Trophoblast cell (in vitro differentiated cells and primary cell): ENCODE data around the gene SANBR.

Source experiments
- DNase-seq, 2 donors: peaks; one replicate each; pipeline ENCODE4 v3.0.0-alpha.2; 2016
- H2AFZ ChIP-seq: 2 replicates; pipeline ENCODE4 v1.6.1; 2013; ENCODE audit warnings: low read length, moderate library complexity, mild to moderate bottlenecking; ENCODE audit not compliant: insufficient read depth, poor library complexity
- H2AK5ac ChIP-seq: 2 replicates; pipeline ENCODE4 v1.6.1; 2013; ENCODE audit warnings: mild to moderate bottlenecking, low read length
- H2BK120ac ChIP-seq: 2 replicates; pipeline ENCODE4 v1.6.1; 2013; ENCODE audit warnings: low read length, mild to moderate bottlenecking, moderate library complexity; ENCODE audit not compliant: insufficient read depth, poor library complexity
- H2BK12ac ChIP-seq: 2 replicates; pipeline ENCODE4 v1.6.1; 2013; ENCODE audit warnings: mild to moderate bottlenecking, low read length, moderate library complexity
- H2BK5ac ChIP-seq: 2 replicates; pipeline ENCODE4 v1.6.1; 2013; ENCODE audit warnings: low read length, low read depth, moderate library complexity, mild to moderate bottlenecking; ENCODE audit not compliant: poor library complexity
- H3K14ac ChIP-seq: 2 replicates; pipeline ENCODE4 v1.6.1; 2013; ENCODE audit warnings: mild to moderate bottlenecking, low read length
- H3K18ac ChIP-seq: 2 replicates; pipeline ENCODE4 v1.6.1; 2013; ENCODE audit warnings: mild to moderate bottlenecking, low read length
- H3K23ac ChIP-seq: 2 replicates; pipeline ENCODE4 v1.6.1; 2013; ENCODE audit warnings: low read length
- H3K27ac ChIP-seq: 2 replicates; pipeline ENCODE4 v1.5.1; 2013; ENCODE audit warnings: low read depth, mild to moderate bottlenecking, inconsistent platforms, low read length, moderate library complexity
- H3K27me3 ChIP-seq: 2 replicates; pipeline ENCODE4 v1.6.1; 2013; ENCODE audit warnings: inconsistent platforms, mild to moderate bottlenecking, low read length, moderate library complexity; ENCODE audit not compliant: insufficient read depth
- H3K36me3 ChIP-seq, 2 experiments: 1 replicate in 1 of 2; 2 replicates in 1 of 2; pipeline ENCODE4 v1.6.1; 2013; ENCODE audit warnings: low read length in 2 of 2, mild to moderate bottlenecking in 2 of 2, moderate library complexity in 1 of 2; ENCODE audit not compliant: insufficient read depth in 2 of 2, control insufficient read depth in 1 of 2
- H3K4ac ChIP-seq: 2 replicates; pipeline ENCODE4 v1.6.1; 2013; ENCODE audit warnings: low read depth, mild to moderate bottlenecking, low read length, moderate library complexity
- H3K4me1 ChIP-seq, 2 experiments: 1 replicate in 1 of 2; 2 replicates in 1 of 2; pipeline ENCODE4 v1.6.1; 2013; ENCODE audit warnings: low read length in 2 of 2, mild to moderate bottlenecking in 2 of 2, moderate library complexity in 1 of 2; ENCODE audit not compliant: insufficient read depth in 2 of 2, control insufficient read depth in 1 of 2
- H3K4me2 ChIP-seq: 2 replicates; pipeline ENCODE4 v1.6.1; 2013; ENCODE audit warnings: inconsistent platforms, mild to moderate bottlenecking, low read length, moderate library complexity
- H3K4me3 ChIP-seq: 2 replicates; pipeline ENCODE4 v1.5.1; 2013; ENCODE audit warnings: mild to moderate bottlenecking, low read depth, low read length, inconsistent platforms
- H3K79me1 ChIP-seq: one replicate; pipeline ENCODE4 v1.6.1; 2013; ENCODE audit warnings: low read length
- H3K79me2 ChIP-seq: 2 replicates; pipeline ENCODE4 v1.6.1; 2013; ENCODE audit warnings: low read length, mild to moderate bottlenecking; ENCODE audit not compliant: control insufficient read depth, insufficient read depth, poor library complexity
- H3K9ac ChIP-seq: 2 replicates; pipeline ENCODE4 v1.6.1; 2013; ENCODE audit warnings: mild to moderate bottlenecking, low read length
- H3K9me3 ChIP-seq: 2 replicates; pipeline ENCODE4 v1.6.1; 2013; ENCODE audit warnings: low read depth, mild to moderate bottlenecking, control low read depth, inconsistent platforms, low read length; ENCODE audit not compliant: insufficient read depth
- H4K12ac ChIP-seq: 2 replicates; pipeline ENCODE4 v1.6.1; 2013; ENCODE audit warnings: low read depth, mild to moderate bottlenecking, low read length, moderate library complexity
- H4K8ac ChIP-seq: 2 replicates; pipeline ENCODE4 v1.6.1; 2013; ENCODE audit warnings: low read depth, mild to moderate bottlenecking, low read length, moderate library complexity
- H4K91ac ChIP-seq: one replicate; pipeline ENCODE4 v1.6.1; 2013; ENCODE audit warnings: low read depth, mild to moderate bottlenecking, low read length, moderate library complexity
- WGBS: extraction: QIAGEN DNeasy Blood & Tissue Kit; methylation state at CpG from one replicate; pipeline ENCODE4 v1.1.7; 2013; ENCODE audit warnings: missing lambda C conversion rate; ENCODE audit not compliant: insufficient read length, insufficient coverage; ENCODE audit errors: extremely low coverage; 5-methylcytosine and 5-hydroxymethylcytosine counted together

The SANBR gene

DNA sequence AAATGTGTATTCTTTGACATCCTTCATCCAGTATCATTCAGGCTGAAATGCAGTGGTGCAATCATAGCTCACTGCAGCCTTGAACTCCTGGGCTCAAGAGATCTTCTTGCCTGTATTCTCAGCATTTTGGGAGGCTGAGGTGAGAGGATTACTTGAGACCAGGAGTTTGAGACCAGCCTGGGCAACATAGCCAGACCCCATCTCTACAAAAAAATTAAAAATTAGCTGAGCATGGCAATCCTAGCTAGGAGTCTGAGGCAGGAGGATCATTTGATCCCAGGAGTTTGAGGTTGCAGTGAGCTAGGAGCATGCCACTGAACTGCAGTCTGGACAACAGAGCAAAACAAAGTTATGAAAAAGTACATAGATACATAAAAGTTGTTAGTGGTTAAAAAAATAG lies 24.1 kb downstream of the SANBR start:
- Histone ChIP-seq H3K4me2 (no peak overlapping the region), H4K8ac (no peak overlapping the region), H4K91ac (no peak overlapping the region), H3K23ac (no peak overlapping the region), H3K4me1 (no peaks in the 10 kb centered on the region), H2BK5ac (no peak overlapping the region), H3K79me1 (no peaks in the 10 kb centered on the region), H3K14ac (no peak overlapping the region), H3K4ac (no peak overlapping the region), H3K9ac (no peak overlapping the region), H2BK120ac (no peak overlapping the region), H3K18ac (no peak overlapping the region), H3K9me3 (no peaks in the 10 kb centered on the region), H3K36me3 (peaks cover 13 to 18% of the 10 kb centered on the region in 2 experiments), H4K12ac (no peak overlapping the region), H2BK12ac (no peak overlapping the region), H3K27ac (no peak overlapping the region), H3K4me3 (no peak overlapping the region), H3K27me3 (no peaks in the 10 kb centered on the region), H2AFZ (no peak overlapping the region), H2AK5ac (no peak overlapping the region), H3K79me2 (no peaks in the 10 kb centered on the region)
- no peak for DNase-seq

GRCh38 chr2:61090386-61090921 lies 24.8 kb downstream of the SANBR start:
- DNase-seq = peak; percentile 80 to 86
- Histone ChIP-seq H3K27me3 (no peaks in the 10 kb centered on the region), H4K12ac (no peak overlapping the region), H3K27ac (no peak overlapping the region), H3K79me1 (no peaks in the 10 kb centered on the region), H2BK12ac (no peak overlapping the region), H3K9me3 (no peaks in the 10 kb centered on the region), H2BK5ac (no peak overlapping the region), H3K4me3 (no peak overlapping the region), H4K91ac (no peak overlapping the region), H3K36me3 (peaks cover 12 to 16% of the 10 kb centered on the region in 2 experiments), H3K18ac (no peak overlapping the region), H3K14ac (no peak overlapping the region), H2AFZ (no peak overlapping the region), H2BK120ac (no peak overlapping the region), H4K8ac (no peak overlapping the region), H3K23ac (no peak overlapping the region), H3K79me2 (no peaks in the 10 kb centered on the region), H3K9ac (no peak overlapping the region), H2AK5ac (no peak overlapping the region), H3K4me2 (no peak overlapping the region), H3K4ac (no peak overlapping the region), H3K4me1 (no peaks in the 10 kb centered on the region)
- WGBS = no CpG with 5 or more reads among the region's 5 CpGs

GRCh38 chr2:61091485-61091884 lies 25.8 kb downstream of the SANBR start:
- no peak overlapping the region for H3K23ac ChIP-seq
- H2BK5ac ChIP-seq = no peak overlapping the region
- no CpG with 5 or more reads among the region's 8 CpGs for WGBS
- no peak overlapping the region for H3K4ac ChIP-seq
- H3K4me1 ChIP-seq = no peaks in the 10 kb centered on the region
- no peaks in the 10 kb centered on the region for H3K27me3 ChIP-seq
- DNase-seq = peak; percentile 57 to 85
- H3K9ac ChIP-seq = no peak overlapping the region
- H3K79me1 ChIP-seq = no peaks in the 10 kb centered on the region
- H3K79me2 ChIP-seq = no peaks in the 10 kb centered on the region
- H3K27ac ChIP-seq = no peak overlapping the region
- no peak overlapping the region for H3K14ac ChIP-seq
- no peak overlapping the region for H2BK12ac ChIP-seq
- H3K4me2 ChIP-seq = no peak overlapping the region
- no peak overlapping the region for H4K8ac ChIP-seq
- H3K9me3 ChIP-seq = no peaks in the 10 kb centered on the region
- peaks cover 9 to 14% of the 10 kb centered on the region in 2 experiments for H3K36me3 ChIP-seq
- H4K91ac ChIP-seq = no peak overlapping the region
- H3K18ac ChIP-seq = no peak overlapping the region
- no peak overlapping the region for H2AK5ac ChIP-seq
- no peak overlapping the region for H4K12ac ChIP-seq
- H2AFZ ChIP-seq = no peak overlapping the region
- no peak overlapping the region for H3K4me3 ChIP-seq
- H2BK120ac ChIP-seq = no peak overlapping the region

DNA sequence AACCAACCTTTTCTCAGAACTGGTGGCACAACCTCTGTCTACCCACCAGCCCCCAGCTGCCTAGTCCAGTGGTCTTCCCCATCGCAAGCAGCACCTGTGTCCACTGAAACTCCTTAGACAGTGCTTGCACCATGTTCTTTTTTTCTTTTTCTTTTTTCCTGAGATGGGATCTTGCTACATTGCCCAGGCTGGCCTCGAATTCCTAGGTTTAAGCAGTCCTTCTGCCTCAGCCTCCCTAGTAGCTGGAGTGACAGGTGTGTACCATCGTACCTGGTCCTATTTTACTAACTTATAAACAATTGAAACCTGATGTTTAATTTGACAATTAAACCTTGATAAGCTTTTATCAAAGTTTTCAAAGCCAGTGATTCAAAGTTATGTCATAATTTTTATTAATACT lies 30.8 kb downstream of the SANBR start:
- Histone ChIP-seq H3K27ac (no peak overlapping the region), H4K91ac (no peak overlapping the region), H3K4me1 (no peaks in the 10 kb centered on the region), H2BK12ac (no peak overlapping the region), H4K12ac (no peak overlapping the region), H3K27me3 (no peaks in the 10 kb centered on the region), H3K18ac (no peak overlapping the region), H3K14ac (no peak overlapping the region), H2BK5ac (no peak overlapping the region), H3K9me3 (no peaks in the 10 kb centered on the region), H3K23ac (no peak overlapping the region), H3K79me2 (no peaks in the 10 kb centered on the region), H2AFZ (no peak overlapping the region), H3K4me3 (no peak overlapping the region), H3K36me3 (peaks cover 0 to 5% of the 10 kb centered on the region in 2 experiments), H4K8ac (no peak overlapping the region), H2BK120ac (no peak overlapping the region), H3K9ac (no peak overlapping the region), H2AK5ac (no peak overlapping the region), H3K79me1 (no peaks in the 10 kb centered on the region), H3K4me2 (no peak overlapping the region), H3K4ac (no peak overlapping the region)
- WGBS = no CpG with 5 or more reads among the region's 3 CpGs
- DNase-seq = no peak
